Measurements from ENCODE around the gene KRTAP20-4. TPM values are rescaled to one million over a fixed set of nuclear protein-coding genes. Genes with fewer than 3 reads are reported as not detected.

Gene KRTAP20-4
- total RNA-seq = not detected

DNA sequence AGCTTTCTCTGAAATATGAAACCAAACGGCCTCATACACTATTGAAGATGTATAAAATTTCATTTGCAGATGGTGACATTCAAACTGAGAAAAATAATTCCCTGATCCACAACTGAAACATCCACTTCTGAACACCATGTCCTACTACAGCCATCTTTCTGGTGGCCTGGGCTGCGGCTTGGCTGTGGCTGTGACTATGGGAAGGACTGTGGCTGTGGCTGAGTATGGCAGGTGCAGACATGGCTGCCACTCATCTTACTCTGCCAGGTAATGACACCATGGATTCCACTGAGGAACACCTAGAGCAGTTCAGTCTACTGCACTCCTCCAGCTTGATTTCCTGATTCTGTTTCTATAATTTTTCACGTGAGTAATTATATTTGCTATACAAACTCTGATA, at the start of gene KRTAP20-4:
KRTAP20-4 (plus strand) TSS at position 106 of the 400 bp plus-strand sequence.

DNA sequence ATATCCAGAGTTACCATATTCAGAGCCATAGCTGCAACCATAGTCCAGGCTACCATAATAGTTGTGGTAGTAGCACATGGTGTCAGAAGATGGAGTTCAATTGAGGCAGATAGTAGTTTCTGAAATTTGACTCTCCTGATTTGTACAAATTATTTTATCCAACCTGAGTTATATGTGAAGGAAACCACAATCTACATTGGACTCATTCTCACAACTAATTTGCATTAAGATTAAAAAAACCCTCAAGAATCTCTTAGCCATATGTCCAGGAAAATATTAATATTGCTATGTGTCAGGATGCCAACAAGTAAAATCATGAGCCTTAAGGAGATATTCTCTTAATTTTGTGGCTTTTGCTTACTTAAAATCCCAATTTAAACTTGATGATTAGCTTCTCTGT, 30.1 kb upstream of the KRTAP20-4 start, which contains the start of gene KRTAP22-2:
KRTAP22-2 (minus strand) TSS at position 101 of the 400 bp plus-strand sequence.

GRCh38 chr21:30592140-30592539, 28.3 kb upstream of the KRTAP20-4 start, which contains the start of gene KRTAP6-3:
KRTAP6-3 (plus strand) TSS chr21:30592440; CDS start chr21:30592446, 6 bp downstream.

DNA sequence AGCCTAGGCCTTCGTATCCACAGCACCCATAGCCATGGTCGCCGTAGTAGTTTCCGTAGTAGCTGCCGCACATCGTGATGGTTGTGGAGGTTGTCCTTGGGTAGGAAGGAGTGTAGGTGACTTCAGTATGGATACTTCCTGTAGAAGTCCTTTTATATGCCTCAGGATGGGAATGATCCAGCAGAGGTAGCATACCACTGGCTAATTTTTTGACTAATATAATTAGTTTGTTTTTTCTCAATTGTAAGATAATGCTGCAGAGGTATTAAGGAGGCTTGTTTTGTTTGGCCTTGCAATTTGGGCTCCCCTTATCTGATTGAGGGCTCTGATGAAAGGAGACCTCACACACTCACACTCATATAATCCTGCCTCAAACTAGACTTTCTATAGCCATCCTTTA, 21.6 kb upstream of the KRTAP20-4 start, which contains the start of gene KRTAP6-2:
KRTAP6-2 (minus strand) TSS at position 101 of the 400 bp plus-strand sequence; CDS start at position 73, 28 bp downstream.

GRCh38 chr21:30600787-30601186, 19.6 kb upstream of the KRTAP20-4 start, which contains the start of gene KRTAP22-1:
KRTAP22-1 (plus strand) TSS chr21:30601087.

DNA sequence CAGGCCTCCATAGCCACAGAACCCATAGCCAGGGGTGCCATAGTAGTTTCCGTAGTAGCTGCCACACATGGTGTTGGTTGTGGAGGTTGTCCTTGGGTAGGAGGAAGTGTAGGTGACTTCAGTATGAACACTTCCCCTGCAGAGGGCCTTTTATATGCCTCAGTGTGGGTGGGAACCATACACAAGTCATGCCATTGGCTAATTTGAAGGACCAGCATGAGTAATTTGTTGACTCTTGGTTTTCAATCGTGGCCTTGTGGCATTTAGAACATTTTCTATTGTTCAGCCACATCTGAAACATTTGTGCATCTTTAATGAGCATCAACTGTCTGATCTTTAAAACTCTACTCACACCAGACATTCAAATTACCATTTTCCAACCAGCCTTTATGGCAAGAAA, 6.6 kb upstream of the KRTAP20-4 start, which contains the start of gene KRTAP6-1:
KRTAP6-1 (minus strand) TSS at position 95 of the 400 bp plus-strand sequence; CDS start at position 69, 26 bp downstream.

GRCh38 chr21:30616125-30616524, 4.3 kb upstream of the KRTAP20-4 start, which contains the start of gene KRTAP20-1:
KRTAP20-1 (plus strand) TSS chr21:30616425; CDS start chr21:30616455, 30 bp downstream.

DNA sequence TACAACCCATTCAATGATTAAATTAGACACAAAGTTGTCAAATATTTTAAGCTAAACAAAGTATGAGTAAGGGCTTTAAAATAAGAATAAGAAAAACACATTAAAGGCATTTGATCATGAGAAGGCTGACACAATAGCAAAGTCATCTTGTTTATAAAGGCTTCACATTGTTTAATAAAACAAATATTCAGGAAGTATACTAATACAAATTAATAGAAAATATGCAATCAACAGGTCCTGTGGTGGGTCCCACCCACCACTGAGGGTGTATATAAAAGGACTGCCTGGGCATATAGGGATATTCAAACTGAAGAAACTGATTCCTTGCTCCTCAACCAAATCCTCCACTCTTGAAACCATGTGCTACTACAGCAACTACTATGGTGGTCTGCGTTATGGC, 14.5 kb downstream of the KRTAP20-4 start, which contains the start of gene KRTAP20-2:
KRTAP20-2 (plus strand) TSS at position 301 of the 400 bp plus-strand sequence; CDS start at position 359, 58 bp downstream.

DNA sequence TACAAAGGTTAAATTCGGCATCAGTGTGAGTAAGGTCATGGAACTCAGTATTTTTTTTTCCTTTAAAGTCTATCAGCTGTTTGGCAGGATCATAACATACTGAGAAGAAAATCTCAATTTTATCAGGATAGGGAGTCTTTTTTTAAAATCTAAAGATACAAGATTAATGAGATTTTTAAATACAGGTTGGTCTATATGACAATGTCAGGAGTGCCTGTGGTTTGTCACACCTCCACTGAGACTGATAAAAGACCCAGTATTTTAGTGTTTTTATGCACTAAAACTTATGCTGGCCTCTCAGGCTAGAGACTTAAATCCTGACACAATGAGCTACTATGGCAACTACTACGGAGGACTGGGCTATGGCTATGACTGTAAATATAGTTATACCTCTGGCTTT, 22.1 kb downstream of the KRTAP20-4 start, which contains the start of gene KRTAP20-3:
KRTAP20-3 (plus strand) TSS at position 301 of the 400 bp plus-strand sequence.

Other genes starting within 250 kb of the KRTAP20-4 start
- gene KRTAP13-2, start 248.4 kb upstream of the KRTAP20-4 start, total RNA-seq = not detected
- not detected for gene KRTAP13-1, start 224.6 kb upstream of the KRTAP20-4 start, total RNA-seq
- not detected for gene KRTAP13-3, start 194.7 kb upstream of the KRTAP20-4 start, total RNA-seq
- not detected for gene KRTAP13-4, start 190.4 kb upstream of the KRTAP20-4 start, total RNA-seq
- not detected for gene KRTAP15-1, start 180.4 kb upstream of the KRTAP20-4 start, total RNA-seq
- gene KRTAP19-1, start 140.3 kb upstream of the KRTAP20-4 start, total RNA-seq = not detected
- not detected for gene KRTAP19-2, start 133.2 kb upstream of the KRTAP20-4 start, total RNA-seq
- gene KRTAP19-3, start 128.6 kb upstream of the KRTAP20-4 start, total RNA-seq = not detected
- not detected for gene KRTAP19-4, start 123.5 kb upstream of the KRTAP20-4 start, total RNA-seq
- not detected for gene KRTAP19-5, start 118.5 kb upstream of the KRTAP20-4 start, total RNA-seq
- gene KRTAP19-6, start 78.8 kb upstream of the KRTAP20-4 start, total RNA-seq = not detected
- not detected for gene KRTAP19-7, start 59.3 kb upstream of the KRTAP20-4 start, total RNA-seq
- gene KRTAP22-2, start 30.2 kb upstream of the KRTAP20-4 start, total RNA-seq = not detected
- gene KRTAP6-3, start 28.2 kb upstream of the KRTAP20-4 start, total RNA-seq = not detected
- gene KRTAP6-2, start 21.7 kb upstream of the KRTAP20-4 start, total RNA-seq = not detected
- not detected for gene KRTAP22-1, start 19.5 kb upstream of the KRTAP20-4 start, total RNA-seq
- gene KRTAP6-1, start 6.7 kb upstream of the KRTAP20-4 start, total RNA-seq = not detected
- gene KRTAP20-1, start 4.2 kb upstream of the KRTAP20-4 start, total RNA-seq = not detected
- not detected for gene KRTAP20-2, start 14.6 kb downstream of the KRTAP20-4 start, total RNA-seq
- not detected for gene KRTAP20-3, start 22.2 kb downstream of the KRTAP20-4 start, total RNA-seq
- gene KRTAP21-3, start 98.2 kb downstream of the KRTAP20-4 start, total RNA-seq = not detected
- not detected for gene KRTAP21-2, start 126.6 kb downstream of the KRTAP20-4 start, total RNA-seq
- 1.3 TPM for gene KRTAP21-1, start 134.8 kb downstream of the KRTAP20-4 start, total RNA-seq
- not detected for gene KRTAP8-1, start 192.6 kb downstream of the KRTAP20-4 start, total RNA-seq
- gene KRTAP7-1, start 209.1 kb downstream of the KRTAP20-4 start, total RNA-seq = not detected